HEK293 (cell line): ENCODE results near the gene BMAL1.
A peak's percentile ranks its signal among the peaks of the same experiment; 100 is the strongest.

Experiments used
- CTCF ChIA-PET: fragments of 350-600 bp; formaldehyde crosslinking; extraction: SDS; loops from one replicate; lab custom pipeline; 2021; ENCODE audit warnings: antibody characterized with exemption; lab: Yijun Ruan, JAX
- POLR2A ChIA-PET: fragments of 300-600 bp; formaldehyde crosslinking; extraction: SDS; loops from one replicate; lab custom pipeline; 2020; ENCODE audit warnings: antibody characterized with exemption, inconsistent platforms; lab: Yijun Ruan, JAX
- H3K27ac ChIP-seq: fragments of 200-500 bp; sonication (Bioruptor generic); 2 replicates; pipeline ENCODE4 v1.5.1; 2014; ENCODE audit warnings: low read depth, low read length, control low read depth, inconsistent platforms; ENCODE audit errors: extremely low read depth
- H3K36me3 ChIP-seq, 2 experiments: fragments of 200-500 bp in 1 of 2; sonication (Bioruptor generic) in 1 of 2; 1 replicate in 1 of 2; 2 replicates in 1 of 2; pipeline ENCODE4 v1.5.1; 2014 to 2017; ENCODE audit warnings: inconsistent platforms in 2 of 2, low read length in 2 of 2; ENCODE audit not compliant: control insufficient read depth in 2 of 2, insufficient read depth in 1 of 2
- H3K4me1 ChIP-seq: fragments of 200-500 bp; sonication (Bioruptor generic); 2 replicates; pipeline ENCODE4 v1.5.1; 2014; ENCODE audit warnings: mild to moderate bottlenecking, low read length, inconsistent platforms; ENCODE audit not compliant: control insufficient read depth, insufficient read depth
- H3K4me3 ChIP-seq: 2 replicates; pipeline ENCODE4 v1.5.1; 2011; ENCODE audit warnings: low read depth, mild to moderate bottlenecking, control low read depth, low read length, moderate library complexity
- H3K9me3 ChIP-seq: fragments of 200-500 bp; sonication (Bioruptor generic); 2 replicates; pipeline ENCODE4 v1.5.1; 2014; ENCODE audit warnings: low read depth, low read length, inconsistent platforms; ENCODE audit not compliant: control insufficient read depth, insufficient read depth
- FEZF1 ChIP-seq: fragments of 450-650 bp; formaldehyde crosslinking; IDR thresholded peaks from 2 replicates; pipeline ENCODE4 v1.5.1; 2016; ENCODE audit warnings: missing biosample characterization, missing genetic modification characterization
- PRDM1 ChIP-seq: fragments of 450-650 bp; formaldehyde crosslinking; IDR thresholded peaks from 2 replicates; pipeline ENCODE4; 2016; ENCODE audit warnings: missing biosample characterization, missing genetic modification characterization
- REPIN1 ChIP-seq: fragments of 450-650 bp; formaldehyde crosslinking; IDR thresholded peaks from 2 replicates; pipeline ENCODE4 v1.5.1; 2017; ENCODE audit warnings: missing biosample characterization, missing genetic modification characterization, low read depth
- YY1 ChIP-seq: fragments of 450-650 bp; formaldehyde crosslinking; IDR thresholded peaks from 2 replicates; pipeline ENCODE4 v1.5.1; 2018; ENCODE audit warnings: missing biosample characterization, missing genetic modification characterization
- ZBTB17 ChIP-seq: fragments of 450-650 bp; formaldehyde crosslinking; IDR thresholded peaks from 2 replicates; pipeline ENCODE4 v1.5.1; 2016; ENCODE audit warnings: missing biosample characterization, missing genetic modification characterization
- ZEB2 ChIP-seq: fragments of 450-650 bp; formaldehyde crosslinking; IDR thresholded peaks from 2 replicates; pipeline ENCODE4 v1.5.1; 2016; ENCODE audit warnings: missing biosample characterization, missing genetic modification characterization
- ZNF184 ChIP-seq: fragments of 450-650 bp; IDR thresholded peaks from 2 replicates; pipeline ENCODE4 v1.5.1; 2018; ENCODE audit warnings: missing biosample characterization, mild to moderate bottlenecking, missing genetic modification characterization
- ZNF214 ChIP-seq: fragments of 450-650 bp; formaldehyde crosslinking; IDR thresholded peaks from 2 replicates; pipeline ENCODE4 v1.5.1; 2017; ENCODE audit warnings: missing biosample characterization, mild to moderate bottlenecking, missing genetic modification characterization, borderline replicate concordance
- ZNF335 ChIP-seq: fragments of 450-650 bp; formaldehyde crosslinking; conservative IDR thresholded peaks from 2 replicates; pipeline ENCODE4 v1.5.1; 2016; ENCODE audit warnings: missing biosample characterization, missing genetic modification characterization
- ZNF501 ChIP-seq: fragments of 450-650 bp; formaldehyde crosslinking; IDR thresholded peaks from 2 replicates; pipeline ENCODE4 v1.5.1; 2016; ENCODE audit warnings: missing biosample characterization, missing genetic modification characterization
- ZNF626 ChIP-seq: fragments of 450-650 bp; sonication (Bioruptor Pico); formaldehyde crosslinking; IDR thresholded peaks from 2 replicates; pipeline ENCODE4 v1.5.1; 2018; ENCODE audit warnings: missing biosample characterization, missing genetic modification characterization, inconsistent platforms
- ZNF768 ChIP-seq: fragments of 450-650 bp; formaldehyde crosslinking; IDR thresholded peaks from 2 replicates; pipeline ENCODE4 v1.5.1; 2018; ENCODE audit warnings: missing biosample characterization, mild to moderate bottlenecking, missing genetic modification characterization
- ZSCAN16 ChIP-seq: fragments of 450-650 bp; formaldehyde crosslinking; IDR thresholded peaks from 2 replicates; pipeline ENCODE4 v1.5.1; 2016; ENCODE audit warnings: missing biosample characterization, missing genetic modification characterization
- TF ChIP-seq, protein P1 (sequence below): fragments of 450-650 bp; IDR thresholded peaks from 2 replicates; pipeline ENCODE4 v1.5.1; 2018; ENCODE audit warnings: missing biosample characterization, mild to moderate bottlenecking, missing genetic modification characterization
- TF ChIP-seq, protein P2 (sequence below): fragments of 450-650 bp; formaldehyde crosslinking; IDR thresholded peaks from 2 replicates; pipeline ENCODE4 v1.5.1; 2017; ENCODE audit warnings: missing biosample characterization, missing genetic modification characterization
- TF ChIP-seq, protein P3 (sequence below): fragments of 450-650 bp; formaldehyde crosslinking; IDR thresholded peaks from 2 replicates; pipeline ENCODE4 v1.5.1; 2017; ENCODE audit warnings: missing biosample characterization, missing genetic modification characterization
- TF ChIP-seq, protein P4 (sequence below): fragments of 450-650 bp; formaldehyde crosslinking; IDR thresholded peaks from 2 replicates; pipeline ENCODE4 v1.5.1; 2016; ENCODE audit warnings: missing biosample characterization, missing genetic modification characterization
- TF ChIP-seq, protein P5 (sequence below): fragments of 450-650 bp; formaldehyde crosslinking; IDR thresholded peaks from 2 replicates; pipeline ENCODE4 v1.5.1; 2016; ENCODE audit warnings: missing biosample characterization, missing genetic modification characterization
- TF ChIP-seq, protein P6 (sequence below): fragments of 450-650 bp; formaldehyde crosslinking; IDR thresholded peaks from 2 replicates; pipeline ENCODE4 v1.5.1; 2016; ENCODE audit warnings: missing biosample characterization, missing genetic modification characterization, low read depth
- TF ChIP-seq, protein P7 (sequence below): fragments of 450-650 bp; formaldehyde crosslinking; IDR thresholded peaks from 2 replicates; pipeline ENCODE4 v1.5.1; 2016; ENCODE audit warnings: missing biosample characterization, missing genetic modification characterization

BMAL1 gene

DNA sequence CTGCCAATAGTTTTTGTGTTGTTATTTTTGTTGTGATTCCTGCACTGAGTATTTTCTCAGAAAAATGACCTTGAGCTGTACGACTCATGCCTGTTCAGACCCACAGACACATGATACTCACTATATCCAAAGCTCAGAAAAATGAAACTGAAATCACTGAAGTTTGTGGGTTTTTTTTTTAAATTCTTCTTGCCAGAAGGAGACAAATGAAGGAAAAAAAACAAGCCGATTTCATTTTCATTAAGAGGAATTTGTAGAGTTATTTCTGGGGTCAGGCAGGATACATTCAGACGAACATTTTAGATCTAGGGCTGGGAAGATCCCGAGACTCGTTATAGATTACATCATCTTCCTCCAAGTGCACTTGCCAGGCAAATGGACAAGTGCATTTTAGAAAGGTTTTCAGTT, 60.4 kb downstream of the BMAL1 start:
- Histone ChIP-seq H3K4me1 (no peaks in the 10 kb centered on the region), H3K4me3 (no peak overlapping the region), H3K36me3 (no peaks in the 10 kb centered on the region), H3K9me3 (no peaks in the 10 kb centered on the region), H3K27ac (no peak overlapping the region)
- POLR2A ChIA-PET = no interaction called here
- no peak for TF ChIP-seq ZNF626
- TF ChIP-seq PRDM1 (tag by site-specific recombination) = 0 out of 2 replicates have a peak, but pooled peaks have one; percentile 49
- TF ChIP-seq ZNF501 = no peak
- no peak for TF ChIP-seq ZEB2 (tag by site-specific recombination)
- no peak for TF ChIP-seq ZNF214
- TF ChIP-seq YY1 (tag by site-specific recombination) = no peak
- TF ChIP-seq, protein P1, sequence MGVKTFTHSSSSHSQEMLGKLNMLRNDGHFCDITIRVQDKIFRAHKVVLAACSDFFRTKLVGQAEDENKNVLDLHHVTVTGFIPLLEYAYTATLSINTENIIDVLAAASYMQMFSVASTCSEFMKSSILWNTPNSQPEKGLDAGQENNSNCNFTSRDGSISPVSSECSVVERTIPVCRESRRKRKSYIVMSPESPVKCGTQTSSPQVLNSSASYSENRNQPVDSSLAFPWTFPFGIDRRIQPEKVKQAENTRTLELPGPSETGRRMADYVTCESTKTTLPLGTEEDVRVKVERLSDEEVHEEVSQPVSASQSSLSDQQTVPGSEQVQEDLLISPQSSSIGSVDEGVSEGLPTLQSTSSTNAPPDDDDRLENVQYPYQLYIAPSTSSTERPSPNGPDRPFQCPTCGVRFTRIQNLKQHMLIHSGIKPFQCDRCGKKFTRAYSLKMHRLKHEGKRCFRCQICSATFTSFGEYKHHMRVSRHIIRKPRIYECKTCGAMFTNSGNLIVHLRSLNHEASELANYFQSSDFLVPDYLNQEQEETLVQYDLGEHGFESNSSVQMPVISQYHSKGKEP = 0 out of 2 replicates have a peak, but pooled peaks have one; percentile 3
- TF ChIP-seq FEZF1 = 0 out of 2 replicates have a peak, but pooled peaks have one; percentile 18
- TF ChIP-seq, protein P2, sequence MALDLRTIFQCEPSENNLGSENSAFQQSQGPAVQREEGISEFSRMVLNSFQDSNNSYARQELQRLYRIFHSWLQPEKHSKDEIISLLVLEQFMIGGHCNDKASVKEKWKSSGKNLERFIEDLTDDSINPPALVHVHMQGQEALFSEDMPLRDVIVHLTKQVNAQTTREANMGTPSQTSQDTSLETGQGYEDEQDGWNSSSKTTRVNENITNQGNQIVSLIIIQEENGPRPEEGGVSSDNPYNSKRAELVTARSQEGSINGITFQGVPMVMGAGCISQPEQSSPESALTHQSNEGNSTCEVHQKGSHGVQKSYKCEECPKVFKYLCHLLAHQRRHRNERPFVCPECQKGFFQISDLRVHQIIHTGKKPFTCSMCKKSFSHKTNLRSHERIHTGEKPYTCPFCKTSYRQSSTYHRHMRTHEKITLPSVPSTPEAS (tag by site-specific recombination) = no peak
- TF ChIP-seq ZNF184 (tag by site-specific recombination) = 0 out of 2 replicates have a peak, but pooled peaks have one; percentile 38
- TF ChIP-seq ZNF768 (tag by site-specific recombination) = no peak
- TF ChIP-seq, protein P3, sequence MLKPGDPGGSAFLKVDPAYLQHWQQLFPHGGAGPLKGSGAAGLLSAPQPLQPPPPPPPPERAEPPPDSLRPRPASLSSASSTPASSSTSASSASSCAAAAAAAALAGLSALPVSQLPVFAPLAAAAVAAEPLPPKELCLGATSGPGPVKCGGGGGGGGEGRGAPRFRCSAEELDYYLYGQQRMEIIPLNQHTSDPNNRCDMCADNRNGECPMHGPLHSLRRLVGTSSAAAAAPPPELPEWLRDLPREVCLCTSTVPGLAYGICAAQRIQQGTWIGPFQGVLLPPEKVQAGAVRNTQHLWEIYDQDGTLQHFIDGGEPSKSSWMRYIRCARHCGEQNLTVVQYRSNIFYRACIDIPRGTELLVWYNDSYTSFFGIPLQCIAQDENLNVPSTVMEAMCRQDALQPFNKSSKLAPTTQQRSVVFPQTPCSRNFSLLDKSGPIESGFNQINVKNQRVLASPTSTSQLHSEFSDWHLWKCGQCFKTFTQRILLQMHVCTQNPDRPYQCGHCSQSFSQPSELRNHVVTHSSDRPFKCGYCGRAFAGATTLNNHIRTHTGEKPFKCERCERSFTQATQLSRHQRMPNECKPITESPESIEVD (tag by site-specific recombination) = peak; percentile 35; the same call in 1 of the 2 replicates
- TF ChIP-seq, protein P4, sequence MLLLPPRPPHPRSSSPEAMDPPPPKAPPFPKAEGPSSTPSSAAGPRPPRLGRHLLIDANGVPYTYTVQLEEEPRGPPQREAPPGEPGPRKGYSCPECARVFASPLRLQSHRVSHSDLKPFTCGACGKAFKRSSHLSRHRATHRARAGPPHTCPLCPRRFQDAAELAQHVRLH (tag by site-specific recombination) = no peak
- TF ChIP-seq, protein P5, sequence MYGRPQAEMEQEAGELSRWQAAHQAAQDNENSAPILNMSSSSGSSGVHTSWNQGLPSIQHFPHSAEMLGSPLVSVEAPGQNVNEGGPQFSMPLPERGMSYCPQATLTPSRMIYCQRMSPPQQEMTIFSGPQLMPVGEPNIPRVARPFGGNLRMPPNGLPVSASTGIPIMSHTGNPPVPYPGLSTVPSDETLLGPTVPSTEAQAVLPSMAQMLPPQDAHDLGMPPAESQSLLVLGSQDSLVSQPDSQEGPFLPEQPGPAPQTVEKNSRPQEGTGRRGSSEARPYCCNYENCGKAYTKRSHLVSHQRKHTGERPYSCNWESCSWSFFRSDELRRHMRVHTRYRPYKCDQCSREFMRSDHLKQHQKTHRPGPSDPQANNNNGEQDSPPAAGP (tag by site-specific recombination) = no peak
- TF ChIP-seq ZSCAN16 (tag by site-specific recombination) = no peak
- peak; percentile 91 for TF ChIP-seq ZNF335 (tag by site-specific recombination)
- TF ChIP-seq, protein P6, sequence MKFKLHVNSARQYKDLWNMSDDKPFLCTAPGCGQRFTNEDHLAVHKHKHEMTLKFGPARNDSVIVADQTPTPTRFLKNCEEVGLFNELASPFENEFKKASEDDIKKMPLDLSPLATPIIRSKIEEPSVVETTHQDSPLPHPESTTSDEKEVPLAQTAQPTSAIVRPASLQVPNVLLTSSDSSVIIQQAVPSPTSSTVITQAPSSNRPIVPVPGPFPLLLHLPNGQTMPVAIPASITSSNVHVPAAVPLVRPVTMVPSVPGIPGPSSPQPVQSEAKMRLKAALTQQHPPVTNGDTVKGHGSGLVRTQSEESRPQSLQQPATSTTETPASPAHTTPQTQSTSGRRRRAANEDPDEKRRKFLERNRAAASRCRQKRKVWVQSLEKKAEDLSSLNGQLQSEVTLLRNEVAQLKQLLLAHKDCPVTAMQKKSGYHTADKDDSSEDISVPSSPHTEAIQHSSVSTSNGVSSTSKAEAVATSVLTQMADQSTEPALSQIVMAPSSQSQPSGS (tag by site-specific recombination) = peak; percentile 80
- peak; percentile 18; the same call in 1 of the 2 replicates for TF ChIP-seq ZBTB17
- TF ChIP-seq, protein P7, sequence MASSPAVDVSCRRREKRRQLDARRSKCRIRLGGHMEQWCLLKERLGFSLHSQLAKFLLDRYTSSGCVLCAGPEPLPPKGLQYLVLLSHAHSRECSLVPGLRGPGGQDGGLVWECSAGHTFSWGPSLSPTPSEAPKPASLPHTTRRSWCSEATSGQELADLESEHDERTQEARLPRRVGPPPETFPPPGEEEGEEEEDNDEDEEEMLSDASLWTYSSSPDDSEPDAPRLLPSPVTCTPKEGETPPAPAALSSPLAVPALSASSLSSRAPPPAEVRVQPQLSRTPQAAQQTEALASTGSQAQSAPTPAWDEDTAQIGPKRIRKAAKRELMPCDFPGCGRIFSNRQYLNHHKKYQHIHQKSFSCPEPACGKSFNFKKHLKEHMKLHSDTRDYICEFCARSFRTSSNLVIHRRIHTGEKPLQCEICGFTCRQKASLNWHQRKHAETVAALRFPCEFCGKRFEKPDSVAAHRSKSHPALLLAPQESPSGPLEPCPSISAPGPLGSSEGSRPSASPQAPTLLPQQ (tag by site-specific recombination) = 0 out of 2 replicates have a peak, but pooled peaks have one; percentile 17
- no peak for TF ChIP-seq REPIN1 (tag by site-specific recombination)
- CTCF ChIA-PET = interaction anchor here (0.7 to 8.6 kb wide), 12 partner anchors 12 to 907 kb away, joined by 3 to 114 read pairs (median 4); no protein-coding TSS in a partner anchor
